GM10847 (cell line): ENCODE measurements around the gene LRRN3.

Experiments used
- POLR2A ChIP-seq: IDR thresholded peaks from 2 replicates; pipeline ENCODE4 v1.6.1; 2011; ENCODE audit not compliant: insufficient read length; ENCODE audit errors: extremely low read depth

LRRN3 gene

GRCh38 chr7:111115966-111116365 lies 25.0 kb downstream of the LRRN3 start:
- TF ChIP-seq POLR2A = no peak

GRCh38 chr7:111126987-111127386 lies 36.1 kb downstream of the LRRN3 start:
- TF ChIP-seq POLR2A = no peak

- TF ChIP-seq POLR2A = no peak
These were observed 38.5 kb downstream of the LRRN3 start for GRCh38 chr7:111129435-111129834.

GRCh38 chr7:111132833-111133232 lies 41.9 kb downstream of the LRRN3 start:
- TF ChIP-seq POLR2A = no peak

- TF ChIP-seq POLR2A = no peak
These were observed 46.6 kb downstream of the LRRN3 start for GRCh38 chr7:111137296-111138192.

GRCh38 chr7:111138193-111138569 lies 47.3 kb downstream of the LRRN3 start:
- TF ChIP-seq POLR2A = no peak

- TF ChIP-seq POLR2A = no peak
These were observed 47.7 kb downstream of the LRRN3 start for GRCh38 chr7:111138586-111138985.

GRCh38 chr7:111140091-111140865 lies 49.4 kb downstream of the LRRN3 start:
- no peak for TF ChIP-seq POLR2A

GRCh38 chr7:111145472-111145871 lies 54.5 kb downstream of the LRRN3 start:
- TF ChIP-seq POLR2A = no peak

- no peak for TF ChIP-seq POLR2A
These were observed 55.2 kb downstream of the LRRN3 start for GRCh38 chr7:111146136-111146535.

GRCh38 chr7:111147708-111148533 lies 57.0 kb downstream of the LRRN3 start:
- no peak for TF ChIP-seq POLR2A

- TF ChIP-seq POLR2A = no peak
These were observed 59.8 kb downstream of the LRRN3 start for GRCh38 chr7:111150709-111151108.

GRCh38 chr7:111159426-111159825 lies 68.5 kb downstream of the LRRN3 start:
- TF ChIP-seq POLR2A = no peak

- no peak for TF ChIP-seq POLR2A
These were observed 69.4 kb downstream of the LRRN3 start for GRCh38 chr7:111160297-111160696.

GRCh38 chr7:111162692-111163091 lies 71.8 kb downstream of the LRRN3 start:
- TF ChIP-seq POLR2A = no peak
